Stomach (tissue), 9 donors: Measurements from ENCODE around the gene CLSTN2. TPM values are rescaled to one million over a fixed set of nuclear protein-coding genes. Genes with fewer than 3 reads are reported as not detected.

Source experiments
- DNase-seq, 2 donors: peaks; one replicate each; pipeline versions ENCODE4 v3.0.0 to v3.0.0-alpha.2; 2013 to 2019
- H3K27ac ChIP-seq, 5 donors: fragments of 200-600 bp in 4 of 5; sonication (generic) in 4 of 5; one replicate each; pipeline ENCODE4 v1.5.1; 2013 to 2019; ENCODE audit warnings: mild to moderate bottlenecking in 1 of 5, moderate library complexity in 1 of 5
- H3K27me3 ChIP-seq, 3 donors: fragments of 200-600 bp; sonication (generic); one replicate each; pipeline ENCODE4 v1.5.1; 2017 to 2019; ENCODE audit warnings: mixed run types in 1 of 3
- H3K36me3 ChIP-seq, 4 donors: fragments of 200-600 bp; sonication (generic); 1 replicate in 3 of 4; 2 replicates in 1 of 4; pipeline ENCODE4 v1.5.1; 2016 to 2019
- H3K4me1 ChIP-seq, 4 donors: fragments of 200-600 bp; sonication (generic); one replicate each; pipeline ENCODE4 v1.5.1; 2016 to 2019
- H3K4me3 ChIP-seq, 4 donors: fragments of 200-600 bp; sonication (generic) in 3 of 4; one replicate each; pipeline ENCODE4 v1.5.1; 2016 to 2019; ENCODE audit warnings: mild to moderate bottlenecking in 1 of 4
- H3K9me3 ChIP-seq, 4 donors: fragments of 200-600 bp; sonication (generic); one replicate each; pipeline ENCODE4 v1.5.1; 2016 to 2019
- CTCF ChIP-seq, 7 experiments: fragments of 450-650 bp in 4 of 7; fragments of 200-600 bp in 3 of 7; sonication (generic) in 3 of 7; IDR thresholded peaks; one replicate each; pipeline ENCODE4 v1.5.1; 2016 to 2019; ENCODE audit warnings: antibody characterized with exemption in 7 of 7, control low read depth in 2 of 7, mild to moderate bottlenecking in 1 of 7
- EP300 ChIP-seq: sonication (generic); formaldehyde crosslinking; IDR thresholded peaks from one replicate; pipeline ENCODE4 v1.6.1; 2017; ENCODE audit warnings: antibody characterized with exemption
- POLR2A ChIP-seq, 4 donors: fragments of 450-650 bp; IDR thresholded peaks; one replicate each; pipeline ENCODE4 v1.6.1; 2016; ENCODE audit warnings: antibody characterized with exemption in 4 of 4, control low read depth in 2 of 4, mild to moderate bottlenecking in 1 of 4, moderate library complexity in 1 of 4
- POLR2AphosphoS5 ChIP-seq, 3 donors: sonication (generic); formaldehyde crosslinking; IDR thresholded peaks; one replicate each; pipeline ENCODE4 v1.6.1; 2016; ENCODE audit warnings: antibody characterized with exemption in 3 of 3
- WGBS, 5 donors: extraction: QIAGEN DNeasy Blood & Tissue Kit in 3 of 5; methylation state at CpG; one replicate each; pipeline versions ENCODE4 v1.1.5 to v1.1.7; 2013 to 2018; 5-methylcytosine and 5-hydroxymethylcytosine counted together
- intact Hi-C: fragments of 100-400 bp; cut with DNase I; formaldehyde crosslinking; loops from one replicate; pipeline ENCODE4 v1.15.1; 2023; ENCODE audit warnings: low total_unique reads
- polyA plus RNA-seq, 3 donors: library from polyadenylated mRNA; stranded (reverse); fragments of 200-250 nt; gene quantifications; one replicate each; pipeline ENCODE4 v1.2.3, GENCODE V29; 2013
- total RNA-seq, 5 donors: library from RNA; depleted of rRNA; stranded (reverse); fragments of >200 nt; gene quantifications; one replicate each; pipeline versions ENCODE4 v1.1.0 to v1.2.3, GENCODE V29; 2014 to 2016
- donor health status: healthy with polysubstance abuse.
- donor health status: Bipolar disorder and iron deficiency.
- donor health status: healthy.

Gene CLSTN2
- total and polyA plus RNA-seq, 8 donors, result 0.10 to 5.4 (median 1.7) TPM

- no peak overlapping the region for H3K27ac ChIP-seq
- 45 to 66% (median 52%) methylated on average over 2 of the region's 2 CpGs for WGBS, 5 donors
- no peaks in the 10 kb centered on the region for H3K27me3 ChIP-seq
- TF ChIP-seq POLR2A (IDR thresholded peaks at IDR 0.05), result no peak
- TF ChIP-seq EP300, result no peak
- no peak for TF ChIP-seq POLR2AphosphoS5 (IDR thresholded peaks at IDR 0.05)
- no peak for TF ChIP-seq CTCF (IDR thresholded peaks at IDR 0.05)
- H3K9me3 ChIP-seq, result no peaks in the 10 kb centered on the region
- DNase-seq, result no peak
- H3K36me3 ChIP-seq, result no peaks in the 10 kb centered on the region
- intact Hi-C loops, result no loop called here
- no peak overlapping the region for H3K4me3 ChIP-seq
- no peaks in the 10 kb centered on the region for H3K4me1 ChIP-seq
These were observed 264.0 kb downstream of the CLSTN2 start for GRCh38 chr3:140199008-140199407.

- 67 to 81% (median 75%) methylated on average over 2 of the region's 2 CpGs for WGBS, 5 donors
- Histone ChIP-seq H3K4me3 (no peak overlapping the region), H3K27ac (no peak overlapping the region), H3K27me3 (peaks cover 0 to 4% (median 0%) of the 10 kb centered on the region in 3 donors), H3K36me3 (no peaks in the 10 kb centered on the region), H3K4me1 (no peaks in the 10 kb centered on the region), H3K9me3 (no peaks in the 10 kb centered on the region)
- intact Hi-C loops, result no loop called here
- TF ChIP-seq POLR2AphosphoS5 (IDR thresholded peaks at IDR 0.05) (no peak), EP300 (no peak), POLR2A (IDR thresholded peaks at IDR 0.05) (no peak), CTCF (IDR thresholded peaks at IDR 0.05) (no peak)
- no peak for DNase-seq
These were observed 264.8 kb downstream of the CLSTN2 start for GRCh38 chr3:140199743-140200142.

GRCh38 chr3:140203510-140203909 is 268.5 kb downstream of the CLSTN2 start:
- no peaks in the 10 kb centered on the region for H3K4me1 ChIP-seq
- DNase-seq, result no peak
- H3K27me3 ChIP-seq, result peaks cover 0 to 5% (median 0%) of the 10 kb centered on the region in 3 donors
- no peak for TF ChIP-seq CTCF (IDR thresholded peaks at IDR 0.05)
- TF ChIP-seq POLR2AphosphoS5 (IDR thresholded peaks at IDR 0.05), result no peak
- TF ChIP-seq EP300, result no peak
- TF ChIP-seq POLR2A (IDR thresholded peaks at IDR 0.05), result no peak
- no peak overlapping the region for H3K27ac ChIP-seq
- no peaks in the 10 kb centered on the region for H3K36me3 ChIP-seq
- H3K4me3 ChIP-seq, result no peak overlapping the region
- intact Hi-C loops, result no loop called here
- WGBS, 5 donors, result 24 to 37% (median 32%) methylated on average over 4 of the region's 4 CpGs
- H3K9me3 ChIP-seq, result no peaks in the 10 kb centered on the region

- Histone ChIP-seq H3K27ac (no peak overlapping the region), H3K4me1 (no peaks in the 10 kb centered on the region), H3K9me3 (no peaks in the 10 kb centered on the region), H3K27me3 (peaks cover 0 to 5% (median 0%) of the 10 kb centered on the region in 3 donors), H3K36me3 (no peaks in the 10 kb centered on the region), H3K4me3 (no peak overlapping the region)
- intact Hi-C loops, result no loop called here
- DNase-seq, result no peak
- 48 to 55% (median 51%) methylated on average over 5 of the region's 5 CpGs for WGBS, 5 donors
- TF ChIP-seq POLR2AphosphoS5 (IDR thresholded peaks at IDR 0.05) (no peak), CTCF (IDR thresholded peaks at IDR 0.05) (no peak), EP300 (no peak), POLR2A (IDR thresholded peaks at IDR 0.05) (no peak)
These were observed 269.4 kb downstream of the CLSTN2 start for GRCh38 chr3:140204271-140204984.
